Measurements from ENCODE around the gene SHPK.
"Not testable (repeated sequence)": the region's sequence is repeated elsewhere in the genome, so short reads cannot be mapped to it uniquely, and the experiment has no call there.

The SHPK gene

DNA sequence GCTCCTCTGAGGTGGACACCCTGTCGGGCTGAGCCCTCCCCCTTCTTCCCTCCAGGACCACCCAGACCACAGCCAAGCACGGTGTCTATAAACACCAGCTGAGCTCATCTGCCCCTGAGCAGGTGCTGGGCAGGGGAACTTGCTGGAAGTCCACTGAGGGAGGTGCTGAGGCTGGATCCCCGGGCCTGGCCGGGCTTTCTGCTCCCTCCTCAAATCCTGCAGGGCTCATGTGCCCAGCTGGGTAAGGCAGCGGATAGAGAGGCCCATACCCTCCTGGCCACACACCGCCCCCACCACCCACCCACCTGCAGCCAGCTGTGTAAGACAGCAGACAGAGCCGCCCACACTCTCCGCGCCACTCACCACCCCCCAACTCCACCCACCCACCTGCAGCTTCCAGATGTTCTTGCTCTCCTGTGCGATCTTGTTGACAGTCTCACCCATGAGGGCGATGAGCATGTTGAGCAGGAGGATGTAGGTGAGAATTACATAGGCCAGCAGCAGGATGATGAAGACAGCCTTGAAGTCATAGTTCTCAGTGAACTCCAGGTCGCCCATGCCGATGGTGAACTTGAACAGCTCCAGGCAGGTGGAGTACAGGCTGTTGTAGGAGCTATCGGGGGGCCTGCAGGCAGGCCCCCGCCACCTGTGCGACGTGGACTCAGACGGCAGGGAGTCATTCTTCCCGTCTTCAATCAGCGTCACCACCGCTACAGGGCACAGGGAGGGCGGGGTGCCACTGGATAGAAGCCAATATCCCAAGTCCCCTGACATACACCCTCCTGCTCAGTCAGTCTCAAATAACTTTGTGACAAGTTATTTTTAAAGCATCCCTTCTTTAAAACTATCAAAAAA lies 62.6 kb downstream of the SHPK start:
- ChIA-PET CTCF (no interaction called here), POLR2A (ENCODE audit: low non-redundant PET) (no interaction called here)
- TF ChIP-seq, protein P1, sequence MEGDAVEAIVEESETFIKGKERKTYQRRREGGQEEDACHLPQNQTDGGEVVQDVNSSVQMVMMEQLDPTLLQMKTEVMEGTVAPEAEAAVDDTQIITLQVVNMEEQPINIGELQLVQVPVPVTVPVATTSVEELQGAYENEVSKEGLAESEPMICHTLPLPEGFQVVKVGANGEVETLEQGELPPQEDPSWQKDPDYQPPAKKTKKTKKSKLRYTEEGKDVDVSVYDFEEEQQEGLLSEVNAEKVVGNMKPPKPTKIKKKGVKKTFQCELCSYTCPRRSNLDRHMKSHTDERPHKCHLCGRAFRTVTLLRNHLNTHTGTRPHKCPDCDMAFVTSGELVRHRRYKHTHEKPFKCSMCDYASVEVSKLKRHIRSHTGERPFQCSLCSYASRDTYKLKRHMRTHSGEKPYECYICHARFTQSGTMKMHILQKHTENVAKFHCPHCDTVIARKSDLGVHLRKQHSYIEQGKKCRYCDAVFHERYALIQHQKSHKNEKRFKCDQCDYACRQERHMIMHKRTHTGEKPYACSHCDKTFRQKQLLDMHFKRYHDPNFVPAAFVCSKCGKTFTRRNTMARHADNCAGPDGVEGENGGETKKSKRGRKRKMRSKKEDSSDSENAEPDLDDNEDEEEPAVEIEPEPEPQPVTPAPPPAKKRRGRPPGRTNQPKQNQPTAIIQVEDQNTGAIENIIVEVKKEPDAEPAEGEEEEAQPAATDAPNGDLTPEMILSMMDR (conservative IDR thresholded peaks at IDR 0.05; ENCODE audit: low read depth) = no peak
- H3K27ac ChIP-seq = no peak overlapping the region
- no peak for DNase-seq (ENCODE audit: low spot score)

DNA sequence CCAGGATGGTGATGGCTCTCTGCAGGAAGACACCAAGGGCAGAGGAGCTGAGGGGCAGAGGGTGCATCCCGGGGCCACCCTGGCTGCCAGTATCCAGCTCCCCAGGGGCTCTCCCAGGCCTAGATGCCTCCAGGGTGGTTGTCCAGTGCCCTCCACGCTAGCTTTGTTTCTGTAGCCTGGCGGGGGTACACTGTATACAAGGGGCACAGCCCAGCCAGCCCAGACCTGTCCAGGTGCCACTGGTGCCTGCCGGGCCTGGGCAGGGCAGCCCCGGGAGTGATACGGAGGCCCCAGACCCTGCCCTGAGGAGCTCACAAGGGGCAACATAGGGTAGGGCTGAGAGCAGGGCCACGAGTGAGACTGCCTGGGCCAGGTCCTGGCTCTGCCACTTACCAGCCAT lies 63.8 kb downstream of the SHPK start:
- no peak overlapping the region for H3K27ac ChIP-seq

DNA sequence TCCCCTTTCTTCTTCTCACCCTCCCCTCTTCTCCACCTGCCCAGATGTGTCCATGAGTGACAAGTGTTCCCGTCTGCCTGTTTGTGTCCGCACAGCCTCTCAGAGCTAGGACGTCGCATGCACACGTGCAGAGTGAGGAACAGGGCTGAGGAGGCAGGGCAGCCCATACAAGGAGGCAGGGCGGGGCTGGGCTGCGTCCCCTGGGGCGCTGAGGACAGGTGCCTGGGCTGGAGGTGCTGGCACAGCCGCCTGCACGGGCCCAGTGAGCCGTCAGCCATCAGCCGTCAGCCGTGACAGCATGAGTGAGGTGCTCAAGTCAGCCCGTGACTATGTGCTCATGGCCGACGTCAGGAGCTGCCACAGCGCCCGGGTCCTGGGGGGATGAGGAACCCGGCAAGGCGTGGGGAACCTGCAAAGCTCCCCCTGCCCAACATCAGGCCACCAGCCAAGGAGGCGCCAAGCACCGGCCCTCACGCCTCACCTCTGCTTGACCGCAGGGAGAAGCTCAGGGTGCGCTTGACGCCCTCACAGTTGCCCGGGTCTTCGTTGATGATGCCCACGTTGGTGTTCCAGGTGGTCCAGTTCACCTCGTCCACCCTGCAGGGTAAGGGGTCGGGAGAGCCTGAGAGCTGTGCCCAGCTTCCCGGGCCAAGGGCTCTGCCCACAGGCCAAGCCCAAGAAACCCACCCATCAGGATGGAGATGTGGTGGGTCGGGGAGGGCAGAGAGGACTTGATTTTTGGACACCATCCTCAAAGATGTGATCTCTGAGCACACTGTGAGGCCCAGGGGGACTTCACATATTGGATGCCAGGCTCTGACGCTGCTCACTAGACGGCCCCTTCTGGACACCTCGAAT lies 64.8 kb downstream of the SHPK start:
- POLR2A ChIA-PET (ENCODE audit: low non-redundant PET) = no interaction called here
- CTCF ChIA-PET = interaction anchor here (0.6 kb wide), 1 partner anchor 18 kb away, joined by 3 read pairs; no protein-coding TSS in a partner anchor
- no peak for DNase-seq (ENCODE audit: low spot score)
- TF ChIP-seq, protein P1 (conservative IDR thresholded peaks at IDR 0.05; ENCODE audit: low read depth) = no peak
- no peak overlapping the region for H3K27ac ChIP-seq

More for the DNA sequence above, 63.8 kb downstream of the SHPK start:
- ChIA-PET CTCF (interaction anchor here (0.6 kb wide), 1 partner anchor 19 kb away, joined by 3 read pairs; no protein-coding TSS in a partner anchor), POLR2A (ENCODE audit: low non-redundant PET) (no interaction called here)
- TF ChIP-seq, protein P1 (conservative IDR thresholded peaks at IDR 0.05; ENCODE audit: low read depth) = no peak
- no peak for DNase-seq (ENCODE audit: low spot score)

DNA sequence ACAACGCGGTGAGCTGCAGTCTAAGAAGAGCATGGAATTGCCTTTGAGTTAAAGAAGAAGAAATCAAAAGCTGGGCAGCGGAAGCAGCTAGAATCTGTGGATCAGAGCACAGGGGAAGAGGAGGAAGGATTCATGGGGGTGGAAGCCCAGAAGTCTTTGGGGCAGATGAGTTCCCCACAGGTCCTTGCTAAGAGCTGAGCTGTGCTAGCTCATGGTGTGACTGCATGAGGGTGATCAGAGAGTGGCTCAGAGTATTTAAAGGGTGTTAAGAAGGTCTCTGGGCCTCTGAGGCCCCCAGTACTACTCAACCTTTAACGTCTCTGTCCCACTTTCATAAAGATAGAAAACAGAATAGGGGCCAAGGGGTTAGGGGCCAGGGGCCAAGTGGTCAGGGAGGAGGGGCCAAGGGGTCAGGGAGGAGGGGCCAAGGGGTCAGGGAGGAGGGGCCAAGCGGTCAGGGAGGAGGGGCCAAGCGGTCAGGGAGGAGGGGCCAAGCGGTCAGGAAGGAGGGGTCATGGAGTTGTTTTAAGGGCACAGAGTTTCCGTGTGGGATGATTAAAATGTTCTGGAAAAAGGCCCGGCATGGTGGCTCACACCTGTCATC lies 66.4 kb downstream of the SHPK start:
- DNase-seq (ENCODE audit: low spot score) = no peak
- CTCF ChIA-PET = no interaction called here

DNA sequence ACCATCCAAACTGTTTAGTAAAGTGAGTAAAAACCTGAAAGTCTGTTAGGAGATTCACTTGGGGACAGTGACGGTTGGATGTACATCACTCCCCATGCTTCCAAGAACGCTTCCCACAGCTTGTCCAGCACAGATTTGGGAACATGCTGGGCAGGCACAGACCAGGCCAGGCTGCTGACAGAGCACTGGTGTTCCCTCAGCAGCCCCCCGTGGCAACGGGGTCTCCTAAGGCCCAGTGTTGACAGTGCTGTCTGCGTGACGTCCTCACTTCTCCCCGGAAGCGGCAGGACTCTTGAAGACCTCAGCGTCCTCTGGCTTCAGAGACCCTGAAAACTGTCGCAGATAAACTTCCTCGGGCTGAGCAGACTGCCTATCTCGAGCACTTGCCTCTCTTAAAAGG lies 69.5 kb downstream of the SHPK start:
- DNase-seq (ENCODE audit: low spot score) = no peak
- ChIA-PET CTCF (no interaction called here), POLR2A (ENCODE audit: low non-redundant PET) (no interaction called here)
- TF ChIP-seq, protein P1 (conservative IDR thresholded peaks at IDR 0.05; ENCODE audit: low read depth) = no peak
- no peak overlapping the region for H3K27ac ChIP-seq

More for the DNA sequence above, 66.4 kb downstream of the SHPK start:
- TF ChIP-seq, protein P1 (conservative IDR thresholded peaks at IDR 0.05; ENCODE audit: low read depth) = no peak
- POLR2A ChIA-PET (ENCODE audit: low non-redundant PET) = no interaction called here
- H3K27ac ChIP-seq = no peak overlapping the region

DNA sequence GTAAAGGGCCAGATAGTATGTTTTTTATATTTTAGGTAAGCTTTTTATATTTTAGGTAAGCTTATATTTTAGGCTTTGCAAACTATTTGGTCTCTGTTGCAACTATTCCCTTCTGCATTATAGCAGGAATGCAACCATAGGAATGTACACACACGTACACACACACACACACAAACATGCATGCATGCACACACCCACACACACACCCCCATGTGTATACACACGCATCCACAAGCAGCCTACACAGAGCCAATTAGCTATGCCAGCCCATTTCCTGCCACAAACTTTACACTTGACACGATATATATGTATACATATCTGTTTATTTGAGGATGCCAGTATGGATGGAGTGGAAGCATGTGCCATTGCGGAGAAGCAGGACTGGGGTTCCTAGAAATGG lies 70.9 kb downstream of the SHPK start:
- POLR2A ChIA-PET (ENCODE audit: low non-redundant PET) = no interaction called here
- DNase-seq (ENCODE audit: low spot score) = no peak
- TF ChIP-seq, protein P1 (conservative IDR thresholded peaks at IDR 0.05; ENCODE audit: low read depth) = no peak
- CTCF ChIA-PET = no interaction called here
- H3K27ac ChIP-seq = no peak overlapping the region

DNA sequence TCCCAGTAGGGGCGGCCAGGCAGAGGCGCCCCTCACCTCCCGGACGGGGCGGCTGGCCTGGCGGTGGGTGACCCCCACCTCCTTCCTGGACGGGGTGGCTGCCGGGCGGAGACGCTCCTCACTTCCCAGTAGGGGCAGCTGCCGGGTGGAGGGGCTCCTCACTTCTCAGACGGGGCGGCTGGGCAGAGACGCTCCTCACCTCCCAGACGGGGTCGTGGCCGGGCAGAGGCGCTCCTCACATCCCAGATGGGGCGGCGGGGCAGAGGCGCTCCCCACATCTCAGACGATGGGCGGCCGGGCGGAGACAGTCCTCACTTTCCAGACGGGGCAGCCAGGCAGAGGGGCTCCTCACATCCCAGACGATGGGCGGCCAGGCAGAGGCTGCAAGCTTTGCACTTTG lies 71.8 kb downstream of the SHPK start:
- POLR2A ChIA-PET (ENCODE audit: low non-redundant PET); DNase-seq (ENCODE audit: low spot score); H3K27ac ChIP-seq; CTCF ChIA-PET: not testable (repeated sequence)
